ENCODE measurements around the gene DSC3. TPM values are rescaled to one million over a fixed set of nuclear protein-coding genes. Genes with fewer than 3 reads are reported as not detected.

Gene DSC3
- total RNA-seq, 1 donor, result under 0.01 TPM

DNA sequence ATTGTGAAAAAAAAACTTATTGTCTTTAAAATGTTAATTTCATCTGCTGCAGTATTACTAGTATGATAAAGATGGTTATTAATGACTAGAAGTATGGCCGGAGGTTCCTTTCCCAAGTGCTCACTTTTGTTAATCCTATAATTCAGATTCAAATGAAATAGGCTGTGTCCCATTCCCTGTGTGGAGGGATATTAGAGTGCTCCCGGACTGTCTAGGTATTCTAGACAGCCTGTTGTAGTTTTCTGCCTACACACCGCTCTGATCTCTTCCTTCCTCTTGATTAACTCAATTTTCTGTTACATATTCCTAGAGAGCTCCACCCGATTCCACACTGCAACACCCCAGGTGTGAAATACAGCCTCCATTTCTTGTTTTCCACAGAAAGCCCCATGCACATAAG lies 15.4 kb upstream of the DSC3 start:
- no peaks in the 10 kb centered on the region for H3K36me3 ChIP-seq (ENCODE audit: insufficient read depth, low read length)
- no peaks in the 10 kb centered on the region for H4K20me1 ChIP-seq (ENCODE audit: insufficient read depth, low read length)
- no peaks in the 10 kb centered on the region for H3K27me3 ChIP-seq (ENCODE audit: insufficient read depth, low read length)
- no peaks in the 10 kb centered on the region for H3K9me3 ChIP-seq (ENCODE audit: low read depth, low read length)
- H3K4me3 ChIP-seq (ENCODE audit: insufficient read depth, low read length), result no peak overlapping the region
- TF ChIP-seq, protein P1, sequence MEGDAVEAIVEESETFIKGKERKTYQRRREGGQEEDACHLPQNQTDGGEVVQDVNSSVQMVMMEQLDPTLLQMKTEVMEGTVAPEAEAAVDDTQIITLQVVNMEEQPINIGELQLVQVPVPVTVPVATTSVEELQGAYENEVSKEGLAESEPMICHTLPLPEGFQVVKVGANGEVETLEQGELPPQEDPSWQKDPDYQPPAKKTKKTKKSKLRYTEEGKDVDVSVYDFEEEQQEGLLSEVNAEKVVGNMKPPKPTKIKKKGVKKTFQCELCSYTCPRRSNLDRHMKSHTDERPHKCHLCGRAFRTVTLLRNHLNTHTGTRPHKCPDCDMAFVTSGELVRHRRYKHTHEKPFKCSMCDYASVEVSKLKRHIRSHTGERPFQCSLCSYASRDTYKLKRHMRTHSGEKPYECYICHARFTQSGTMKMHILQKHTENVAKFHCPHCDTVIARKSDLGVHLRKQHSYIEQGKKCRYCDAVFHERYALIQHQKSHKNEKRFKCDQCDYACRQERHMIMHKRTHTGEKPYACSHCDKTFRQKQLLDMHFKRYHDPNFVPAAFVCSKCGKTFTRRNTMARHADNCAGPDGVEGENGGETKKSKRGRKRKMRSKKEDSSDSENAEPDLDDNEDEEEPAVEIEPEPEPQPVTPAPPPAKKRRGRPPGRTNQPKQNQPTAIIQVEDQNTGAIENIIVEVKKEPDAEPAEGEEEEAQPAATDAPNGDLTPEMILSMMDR (IDR thresholded peaks at IDR 0.05; ENCODE audit: extremely low read depth, low read depth, low read length), result no peak
- DNase-seq (ENCODE audit: insufficient read length, low spot score, missing footprints), result no peak
- H3K27ac ChIP-seq (ENCODE audit: low read depth, low read length), result no peak overlapping the region
- H3K79me2 ChIP-seq (ENCODE audit: insufficient read depth, low read length), result no peaks in the 10 kb centered on the region
- no peak overlapping the region for H3K4me2 ChIP-seq (ENCODE audit: insufficient read depth, low read length)
- H2AFZ ChIP-seq (ENCODE audit: low read length), result no peak overlapping the region
- no peaks in the 10 kb centered on the region for H3K4me1 ChIP-seq (ENCODE audit: insufficient read depth, low read length)

DNA sequence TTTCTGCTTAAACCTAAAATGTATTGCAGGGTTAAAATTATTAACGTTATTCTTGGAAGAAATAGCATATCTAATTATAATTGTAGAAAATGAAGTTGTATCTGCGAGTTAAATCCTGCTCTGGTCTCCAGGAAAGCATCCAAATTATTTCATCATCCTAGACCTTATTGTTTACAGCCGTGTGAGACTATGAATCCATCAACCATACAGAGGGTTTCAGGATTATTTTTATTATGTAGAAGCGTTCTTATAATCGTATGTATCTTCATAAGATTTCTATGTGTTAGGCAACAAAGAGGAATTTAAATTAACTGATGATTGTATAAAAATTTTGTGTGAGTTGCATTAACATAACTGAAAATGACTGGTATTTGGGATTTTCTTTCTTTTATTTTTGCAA lies 14.5 kb upstream of the DSC3 start:
- Histone ChIP-seq H3K9me3 (ENCODE audit: low read depth, low read length) (no peaks in the 10 kb centered on the region), H3K27ac (ENCODE audit: low read depth, low read length) (no peak overlapping the region), H3K27me3 (ENCODE audit: insufficient read depth, low read length) (no peaks in the 10 kb centered on the region), H3K4me2 (ENCODE audit: insufficient read depth, low read length) (no peak overlapping the region), H2AFZ (ENCODE audit: low read length) (no peak overlapping the region), H3K36me3 (ENCODE audit: insufficient read depth, low read length) (no peaks in the 10 kb centered on the region), H4K20me1 (ENCODE audit: insufficient read depth, low read length) (no peaks in the 10 kb centered on the region), H3K4me1 (ENCODE audit: insufficient read depth, low read length) (no peaks in the 10 kb centered on the region), H3K79me2 (ENCODE audit: insufficient read depth, low read length) (no peaks in the 10 kb centered on the region), H3K4me3 (ENCODE audit: insufficient read depth, low read length) (no peak overlapping the region)
- TF ChIP-seq, protein P1 (IDR thresholded peaks at IDR 0.05; ENCODE audit: extremely low read depth, low read depth, low read length), result no peak
- no peak for DNase-seq (ENCODE audit: insufficient read length, low spot score, missing footprints)

GRCh38 chr18:31056296-31056695 lies 13.8 kb upstream of the DSC3 start:
- no peak for DNase-seq (ENCODE audit: insufficient read length, low spot score, missing footprints)
- H3K9me3 ChIP-seq (ENCODE audit: low read depth, low read length), result no peaks in the 10 kb centered on the region
- no peaks in the 10 kb centered on the region for H4K20me1 ChIP-seq (ENCODE audit: insufficient read depth, low read length)
- no peaks in the 10 kb centered on the region for H3K4me1 ChIP-seq (ENCODE audit: insufficient read depth, low read length)
- no peaks in the 10 kb centered on the region for H3K79me2 ChIP-seq (ENCODE audit: insufficient read depth, low read length)
- no peak overlapping the region for H3K4me2 ChIP-seq (ENCODE audit: insufficient read depth, low read length)
- H3K4me3 ChIP-seq (ENCODE audit: insufficient read depth, low read length), result no peak overlapping the region
- TF ChIP-seq, protein P1 (IDR thresholded peaks at IDR 0.05; ENCODE audit: extremely low read depth, low read depth, low read length), result no peak
- H3K36me3 ChIP-seq (ENCODE audit: insufficient read depth, low read length), result no peaks in the 10 kb centered on the region
- no peak overlapping the region for H2AFZ ChIP-seq (ENCODE audit: low read length)
- no peaks in the 10 kb centered on the region for H3K27me3 ChIP-seq (ENCODE audit: insufficient read depth, low read length)
- H3K27ac ChIP-seq (ENCODE audit: low read depth, low read length), result no peak overlapping the region

- H4K20me1 ChIP-seq (ENCODE audit: insufficient read depth, low read length), result no peaks in the 10 kb centered on the region
- no peaks in the 10 kb centered on the region for H3K9me3 ChIP-seq (ENCODE audit: low read depth, low read length)
- no peak for DNase-seq (ENCODE audit: insufficient read length, low spot score, missing footprints)
- no peaks in the 10 kb centered on the region for H3K36me3 ChIP-seq (ENCODE audit: insufficient read depth, low read length)
- no peak overlapping the region for H3K4me2 ChIP-seq (ENCODE audit: insufficient read depth, low read length)
- H3K4me3 ChIP-seq (ENCODE audit: insufficient read depth, low read length), result no peak overlapping the region
- TF ChIP-seq, protein P1 (IDR thresholded peaks at IDR 0.05; ENCODE audit: extremely low read depth, low read depth, low read length), result no peak
- H3K27me3 ChIP-seq (ENCODE audit: insufficient read depth, low read length), result no peaks in the 10 kb centered on the region
- H3K27ac ChIP-seq (ENCODE audit: low read depth, low read length), result no peak overlapping the region
- no peaks in the 10 kb centered on the region for H3K79me2 ChIP-seq (ENCODE audit: insufficient read depth, low read length)
- no peaks in the 10 kb centered on the region for H3K4me1 ChIP-seq (ENCODE audit: insufficient read depth, low read length)
- H2AFZ ChIP-seq (ENCODE audit: low read length), result no peak overlapping the region
Measured at GRCh38 chr18:31050635-31051034, 8.1 kb upstream of the DSC3 start.

Measured in osteoblast (primary cell).